DOHH2 (cell line): ENCODE results near the gene USP12.

Experiments used
- H3F3A ChIP-seq: fragments of 200-600 bp; sonication (generic), shearing (Covaris generic); 2 replicates; pipeline ENCODE4 v1.6.0; 2016; ENCODE audit warnings: antibody characterized with exemption, mild to moderate bottlenecking; ENCODE audit not compliant: control insufficient read depth, insufficient read depth
- H3K27ac ChIP-seq: fragments of 200-600 bp; sonication (generic); 2 replicates; pipeline ENCODE4 v1.5.1; 2014; ENCODE audit warnings: low read depth, mild to moderate bottlenecking, low read length, moderate library complexity
- H3K27me3 ChIP-seq: fragments of 200-600 bp; sonication (generic); 2 replicates; pipeline ENCODE4 v1.6.1; 2014; ENCODE audit warnings: mild to moderate bottlenecking, low read length, mixed read lengths; ENCODE audit not compliant: control insufficient read depth
- H3K36me3 ChIP-seq: fragments of 200-600 bp; sonication (generic); 2 replicates; pipeline ENCODE4 v1.6.1; 2014; ENCODE audit warnings: mild to moderate bottlenecking, low read length, moderate library complexity, mixed read lengths; ENCODE audit not compliant: control insufficient read depth
- H3K4me1 ChIP-seq: fragments of 200-600 bp; sonication (generic); 2 replicates; pipeline ENCODE4 v1.6.1; 2014; ENCODE audit warnings: mild to moderate bottlenecking, low read length, mixed read lengths; ENCODE audit not compliant: control insufficient read depth
- H3K4me2 ChIP-seq: fragments of 200-600 bp; sonication (generic); 2 replicates; pipeline ENCODE4 v1.6.0; 2014; ENCODE audit warnings: mild to moderate bottlenecking, low read length, moderate library complexity
- H3K4me3 ChIP-seq: fragments of 200-600 bp; sonication (generic); 2 replicates; pipeline ENCODE4 v1.5.1; 2014; ENCODE audit warnings: mild to moderate bottlenecking, low read length, mixed read lengths
- H3K79me2 ChIP-seq: fragments of 200-600 bp; sonication (generic); 2 replicates; pipeline ENCODE4 v1.6.1; 2014; ENCODE audit warnings: mild to moderate bottlenecking, low read length, mixed read lengths; ENCODE audit not compliant: control insufficient read depth
- H3K9me2 ChIP-seq: fragments of 200-600 bp; sonication (generic); replicated peaks from 2 replicates; pipeline ENCODE4 v1.6.1; 2014; ENCODE audit warnings: mild to moderate bottlenecking, low read length, mixed read lengths; ENCODE audit not compliant: control insufficient read depth
- H3K9me3 ChIP-seq: fragments of 200-600 bp; sonication (generic); 2 replicates; pipeline ENCODE4 v1.6.1; 2014; ENCODE audit warnings: antibody characterized with exemption, low read length, mixed read lengths; ENCODE audit not compliant: control insufficient read depth, insufficient read depth
- H4K20me1 ChIP-seq: fragments of 200-600 bp; sonication (generic); 2 replicates; pipeline ENCODE4 v1.6.0; 2014; ENCODE audit warnings: low read depth, mild to moderate bottlenecking, antibody characterized with exemption, low read length, moderate library complexity; ENCODE audit not compliant: control insufficient read depth, insufficient read depth
- EZH2phosphoT487 ChIP-seq: fragments of 200-600 bp; sonication (generic); IDR thresholded peaks from 2 replicates; pipeline ENCODE4 v1.6.1; 2017; ENCODE audit warnings: borderline replicate concordance, mild to moderate bottlenecking, antibody characterized with exemption, low read length, moderate library complexity, mixed read lengths
- TF ChIP-seq, protein P1 (sequence below): fragments of 200-600 bp; sonication (generic); IDR thresholded peaks from one replicate; pipeline ENCODE4 v1.5.1; 2014; ENCODE audit warnings: antibody characterized with exemption, mild to moderate bottlenecking, low read depth, low read length; ENCODE audit not compliant: poor library complexity, severe bottlenecking

USP12 gene

DNA sequence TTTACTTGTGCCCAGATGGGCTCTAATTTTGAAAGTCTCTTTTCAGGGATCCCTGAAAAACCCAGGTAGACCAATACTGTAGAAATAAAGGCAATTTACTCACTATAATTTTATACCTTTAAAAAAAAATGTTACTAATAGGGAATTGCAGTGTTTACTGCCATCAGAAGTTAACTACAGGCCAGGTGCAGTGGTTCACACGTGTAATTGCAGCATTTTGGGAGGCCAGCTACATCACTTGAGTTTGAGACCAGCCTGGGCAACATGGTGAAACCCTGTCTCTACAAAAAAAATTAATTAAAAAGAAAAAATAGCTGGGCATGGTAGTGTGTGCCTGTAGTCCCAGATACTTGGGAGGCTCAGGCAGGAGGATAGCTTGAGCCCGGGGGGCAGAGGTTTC is 10.2 kb downstream of the USP12 start:
- no peaks in the 10 kb centered on the region for H3F3A ChIP-seq
- H3K4me2 ChIP-seq = no peak overlapping the region
- H3K4me3 ChIP-seq = no peak overlapping the region
- peaks cover 55% of the 10 kb centered on the region for H3K4me1 ChIP-seq
- TF ChIP-seq, protein P1, sequence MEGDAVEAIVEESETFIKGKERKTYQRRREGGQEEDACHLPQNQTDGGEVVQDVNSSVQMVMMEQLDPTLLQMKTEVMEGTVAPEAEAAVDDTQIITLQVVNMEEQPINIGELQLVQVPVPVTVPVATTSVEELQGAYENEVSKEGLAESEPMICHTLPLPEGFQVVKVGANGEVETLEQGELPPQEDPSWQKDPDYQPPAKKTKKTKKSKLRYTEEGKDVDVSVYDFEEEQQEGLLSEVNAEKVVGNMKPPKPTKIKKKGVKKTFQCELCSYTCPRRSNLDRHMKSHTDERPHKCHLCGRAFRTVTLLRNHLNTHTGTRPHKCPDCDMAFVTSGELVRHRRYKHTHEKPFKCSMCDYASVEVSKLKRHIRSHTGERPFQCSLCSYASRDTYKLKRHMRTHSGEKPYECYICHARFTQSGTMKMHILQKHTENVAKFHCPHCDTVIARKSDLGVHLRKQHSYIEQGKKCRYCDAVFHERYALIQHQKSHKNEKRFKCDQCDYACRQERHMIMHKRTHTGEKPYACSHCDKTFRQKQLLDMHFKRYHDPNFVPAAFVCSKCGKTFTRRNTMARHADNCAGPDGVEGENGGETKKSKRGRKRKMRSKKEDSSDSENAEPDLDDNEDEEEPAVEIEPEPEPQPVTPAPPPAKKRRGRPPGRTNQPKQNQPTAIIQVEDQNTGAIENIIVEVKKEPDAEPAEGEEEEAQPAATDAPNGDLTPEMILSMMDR = no peak
- TF ChIP-seq EZH2phosphoT487 = no peak
- no peaks in the 10 kb centered on the region for H3K27me3 ChIP-seq
- H3K9me3 ChIP-seq = no peaks in the 10 kb centered on the region
- H3K27ac ChIP-seq = no peak overlapping the region
- H3K36me3 ChIP-seq = no peaks in the 10 kb centered on the region
- peaks cover 98% of the 10 kb centered on the region for H3K79me2 ChIP-seq
- H4K20me1 ChIP-seq = peaks cover 11% of the 10 kb centered on the region; the same call in 1 of the 2 replicates
- no peaks in the 10 kb centered on the region for H3K9me2 ChIP-seq

DNA sequence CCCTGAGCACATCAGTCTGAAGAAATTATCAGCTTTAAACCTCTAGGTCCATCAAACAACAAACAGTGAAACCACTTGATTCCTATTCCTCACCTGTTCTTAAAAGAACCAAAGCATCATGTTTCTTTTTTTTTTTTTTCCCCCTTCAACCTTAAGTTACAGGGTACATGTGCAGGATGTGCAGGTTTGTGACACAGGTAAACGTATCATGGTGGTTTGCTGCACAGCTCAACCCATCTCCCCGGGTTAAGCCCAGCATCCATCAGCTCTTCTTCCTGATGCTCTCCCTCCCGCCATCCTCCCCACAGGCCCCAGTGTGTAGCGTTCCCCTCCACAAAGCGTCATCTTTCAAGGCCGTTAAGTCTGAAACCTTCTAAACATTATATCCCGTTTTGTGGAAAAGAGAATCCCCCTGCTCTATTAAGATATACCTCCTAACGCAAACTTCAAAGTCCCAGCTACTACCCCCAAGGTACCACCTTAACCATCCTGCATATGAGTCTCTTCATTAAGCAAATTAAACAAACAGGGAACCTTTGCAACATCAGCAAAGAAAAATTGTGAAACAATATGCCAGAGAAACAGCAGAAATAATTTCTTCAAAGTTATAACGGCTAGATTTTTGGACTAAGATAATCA is 10.8 kb downstream of the USP12 start:
- Histone ChIP-seq H4K20me1 (peaks cover 11% of the 10 kb centered on the region; the same call in 1 of the 2 replicates), H3K4me1 (peaks cover 51% of the 10 kb centered on the region), H3K27me3 (no peaks in the 10 kb centered on the region), H3K9me3 (no peaks in the 10 kb centered on the region), H3F3A (no peaks in the 10 kb centered on the region), H3K27ac (no peak overlapping the region), H3K4me2 (peak overlapping the region; percentile 22), H3K79me2 (peaks cover 98% of the 10 kb centered on the region), H3K36me3 (no peaks in the 10 kb centered on the region), H3K9me2 (no peaks in the 10 kb centered on the region), H3K4me3 (no peak overlapping the region)
- TF ChIP-seq EZH2phosphoT487 = no peak
- TF ChIP-seq, protein P1 = no peak

DNA sequence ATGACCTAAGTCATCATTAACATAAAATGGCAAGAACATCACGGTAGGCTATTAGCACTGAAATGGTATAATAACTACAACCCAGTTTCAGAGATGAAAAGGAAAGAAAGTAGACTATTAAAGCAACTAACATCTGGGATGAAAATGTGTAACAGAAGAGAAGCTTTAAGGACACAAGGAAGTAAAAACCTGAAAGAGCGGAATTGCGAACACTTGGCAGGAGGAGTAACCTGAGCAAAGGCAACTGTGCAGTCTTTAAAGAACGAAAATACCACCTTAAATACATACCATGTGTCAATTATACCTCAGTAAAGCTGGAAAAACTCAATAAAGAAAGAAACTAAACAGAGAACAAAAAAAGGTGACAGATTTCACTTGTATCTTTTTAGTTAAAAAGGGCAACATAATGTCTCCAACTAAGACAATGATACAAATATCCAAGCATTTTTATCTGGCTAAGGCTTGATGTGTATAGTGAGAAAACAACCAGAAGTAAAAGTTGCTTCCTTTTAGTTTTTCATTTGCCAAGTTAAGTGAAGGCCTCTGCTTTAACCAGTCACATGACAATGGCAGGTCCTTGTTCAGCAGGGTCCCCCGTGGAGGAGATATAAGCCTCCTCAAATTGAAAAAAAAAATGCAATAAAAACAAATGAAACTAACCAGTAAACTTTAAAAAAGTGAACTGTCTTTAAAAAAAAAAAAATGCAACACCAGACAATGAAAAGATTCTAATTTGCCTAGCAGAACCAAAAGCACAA is 11.6 kb downstream of the USP12 start:
- Histone ChIP-seq H3F3A (no peaks in the 10 kb centered on the region; the same call in 1 of the 2 replicates), H3K27ac (no peak overlapping the region), H3K36me3 (no peaks in the 10 kb centered on the region), H3K4me2 (peak overlapping the region; percentile 22), H3K27me3 (no peaks in the 10 kb centered on the region), H4K20me1 (peaks cover 11% of the 10 kb centered on the region; the same call in 1 of the 2 replicates), H3K79me2 (peaks cover 98% of the 10 kb centered on the region), H3K9me3 (no peaks in the 10 kb centered on the region), H3K4me1 (peaks cover 46% of the 10 kb centered on the region), H3K4me3 (no peak overlapping the region), H3K9me2 (no peaks in the 10 kb centered on the region)
- TF ChIP-seq, protein P1 = no peak
- no peak for TF ChIP-seq EZH2phosphoT487
